SK-N-SH (cell line): Measurements from ENCODE around the gene C9orf85. TPM values are rescaled to one million over a fixed set of nuclear protein-coding genes. Genes with fewer than 3 reads are reported as not detected.

Experiments used
- CTCF ChIA-PET: fragments of 300-600, 350-600 bp; formaldehyde crosslinking; extraction: SDS; loops from one replicate; lab custom pipeline; 2021; lab: Yijun Ruan, JAX
- POLR2A ChIA-PET: fragments of 350-600 bp; sonication (Branson Sonifier 250); formaldehyde crosslinking; extraction: SDS; loops from one replicate; lab custom pipeline; 2020; ENCODE audit warnings: antibody characterized with exemption, inconsistent platforms; lab: Yijun Ruan, JAX
- DNase-seq: peaks from one replicate; pipeline ENCODE4 v3.0.0; 2012
- H2AFZ ChIP-seq: fragments of 200-600 bp; sonication (generic); 2 replicates; pipeline ENCODE4 v1.8.1; 2016; ENCODE audit warnings: antibody characterized with exemption, mild to moderate bottlenecking, low read depth
- H3F3A ChIP-seq: fragments of 200-600 bp; sonication (generic); replicated peaks from 2 replicates; pipeline ENCODE3; 2016; ENCODE audit warnings: antibody characterized with exemption, mild to moderate bottlenecking; ENCODE audit not compliant: insufficient read depth
- H3K27ac ChIP-seq, 2 experiments: fragments of 200-500 bp in 1 of 2; fragments of 200-600 bp in 1 of 2; sonication (Bioruptor generic) in 1 of 2; sonication (generic), shearing (Covaris generic) in 1 of 2; 2 replicates each; pipeline versions ENCODE4 v1.5.1 to v1.6.1; 2014 to 2016; ENCODE audit warnings: low read depth in 2 of 2, inconsistent platforms in 1 of 2, low read length in 1 of 2, mild to moderate bottlenecking in 1 of 2, mixed read lengths in 1 of 2
- H3K27me3 ChIP-seq: fragments of 200-600 bp; sonication (generic), shearing (Covaris generic); 2 replicates; pipeline ENCODE4 v1.6.1; 2016; ENCODE audit warnings: mixed run types; ENCODE audit not compliant: insufficient read depth
- H3K36me3 ChIP-seq, 2 experiments: fragments of 200-500 bp in 1 of 2; fragments of 200-600 bp in 1 of 2; sonication (Bioruptor generic) in 1 of 2; sonication (generic) in 1 of 2; replicated peaks in 1 of 2; 2 replicates each; pipeline versions ENCODE3 to v1.5.1; 2014 to 2016; ENCODE audit warnings: low read length in 1 of 2, mild to moderate bottlenecking in 1 of 2; ENCODE audit not compliant: insufficient read depth in 2 of 2, control insufficient read depth in 1 of 2
- H3K4me1 ChIP-seq, 2 experiments: fragments of 200-500 bp in 1 of 2; fragments of 200-600 bp in 1 of 2; sonication (Bioruptor generic) in 1 of 2; sonication (generic), shearing (Covaris generic) in 1 of 2; 2 replicates each; pipeline versions ENCODE4 v1.5.1 to v1.6.1; 2014 to 2016; ENCODE audit warnings: low read depth in 1 of 2, low read length in 1 of 2, mixed run types in 1 of 2; ENCODE audit not compliant: insufficient read depth in 2 of 2, control insufficient read depth in 1 of 2
- H3K4me2 ChIP-seq: fragments of 200-600 bp; sonication (generic), shearing (Covaris generic); 2 replicates; pipeline ENCODE4 v1.6.1; 2017; ENCODE audit warnings: mixed run types
- H3K4me3 ChIP-seq, 2 experiments: fragments of 200-500 bp in 1 of 2; fragments of 200-600 bp in 1 of 2; sonication (Bioruptor generic) in 1 of 2; sonication (generic), shearing (Covaris generic) in 1 of 2; 2 replicates each; pipeline versions ENCODE4 v1.5.1 to v1.8.1; 2014 to 2016; ENCODE audit warnings: low read depth in 2 of 2, inconsistent platforms in 1 of 2, low read length in 1 of 2, mild to moderate bottlenecking in 1 of 2, mixed read lengths in 1 of 2, moderate library complexity in 1 of 2
- H3K79me2 ChIP-seq: fragments of 200-600 bp; sonication (generic); 2 replicates; pipeline ENCODE4 v1.8.1; 2017; ENCODE audit warnings: mild to moderate bottlenecking; ENCODE audit not compliant: insufficient read depth
- H3K9ac ChIP-seq: fragments of 200-600 bp; sonication (generic); 2 replicates; pipeline ENCODE4 v1.6.1; 2017; ENCODE audit warnings: mixed run types
- H3K9me2 ChIP-seq: fragments of 200-600 bp; sonication (generic); 2 replicates; pipeline ENCODE4 v1.6.1; 2017; ENCODE audit warnings: mixed run types
- H3K9me3 ChIP-seq: fragments of 200-600 bp; sonication (generic); 2 replicates; pipeline ENCODE4 v1.6.1; 2017; ENCODE audit warnings: mixed run types, mild to moderate bottlenecking, moderate library complexity
- H4K20me1 ChIP-seq: fragments of 200-600 bp; sonication (generic); 2 replicates; pipeline ENCODE4 v1.6.1; 2017; ENCODE audit warnings: mild to moderate bottlenecking, mixed run types; ENCODE audit not compliant: insufficient read depth
- EZH2phosphoT487 ChIP-seq: fragments of 200-600 bp; sonication (generic); IDR thresholded peaks from 2 replicates; pipeline ENCODE4 v1.6.1; 2017; ENCODE audit warnings: low read depth, mixed run types, mild to moderate bottlenecking, antibody characterized with exemption, moderate library complexity, borderline replicate concordance
- GATA2 ChIP-seq: sonication (generic); formaldehyde crosslinking; IDR thresholded peaks from 2 replicates; pipeline ENCODE4 v1.5.0; 2020; ENCODE audit warnings: mild to moderate bottlenecking, missing genetic modification reagents
- IRF3 ChIP-seq: fragments of 150-350 bp; IDR thresholded peaks from 2 replicates; pipeline ENCODE4 v1.6.1; 2016; ENCODE audit warnings: mild to moderate bottlenecking, low read depth, low read length
- NFIC ChIP-seq: IDR thresholded peaks from 2 replicates; pipeline ENCODE4 v1.4.0; 2012; ENCODE audit warnings: borderline replicate concordance
- RCOR1 ChIP-seq: fragments of 150-350 bp; IDR thresholded peaks from 2 replicates; pipeline ENCODE4 v1.6.1; 2017; ENCODE audit warnings: antibody characterized with exemption, low read length
- RFX5 ChIP-seq: IDR thresholded peaks from 2 replicates; pipeline ENCODE4 v1.6.1; 2012; ENCODE audit warnings: mild to moderate bottlenecking, improper control_type of control experiment, low read length
- USF2 ChIP-seq: fragments of 150-350 bp; IDR thresholded peaks from 2 replicates; pipeline ENCODE4 v1.6.1; 2017; ENCODE audit warnings: antibody characterized with exemption, low read length, low read depth, borderline replicate concordance
- YY1 ChIP-seq: IDR thresholded peaks from 2 replicates; pipeline ENCODE4 v1.4.0; 2012; ENCODE audit warnings: low read depth, mild to moderate bottlenecking
- WGBS: methylation state at CpG from one replicate; pipeline ENCODE4 v1.1.6; 2017; ENCODE audit warnings: low lambda C conversion rate; 5-methylcytosine and 5-hydroxymethylcytosine counted together
- polyA plus RNA-seq, 3 experiments: library from polyadenylated mRNA; depleted of rRNA; stranded (reverse); fragments of >200 nt; gene quantifications; 2 replicates each; pipeline ENCODE4 v1.2.3, GENCODE V29; 2012

Gene C9orf85
- polyA plus RNA-seq, 1 of the 3 experiments (the other 2 are of a cell fraction) = 11.1 TPM

- DNase-seq = no peak
- no peak overlapping the region for H3K9ac ChIP-seq
- H3K4me3 ChIP-seq = no peak overlapping the region
- H3K4me1 ChIP-seq = no peaks in the 10 kb centered on the region
- peaks cover 14 to 19% of the 10 kb centered on the region in 2 experiments for H3K36me3 ChIP-seq
- no peak overlapping the region for H3K27ac ChIP-seq
- H3F3A ChIP-seq = no peaks in the 10 kb centered on the region
- H3K9me3 ChIP-seq = peaks cover 11% of the 10 kb centered on the region
- H3K9me2 ChIP-seq = no peaks in the 10 kb centered on the region
- H4K20me1 ChIP-seq = no peaks in the 10 kb centered on the region
- POLR2A ChIA-PET = no interaction called here
- CTCF ChIA-PET = no interaction called here
- 98% methylated on average over 2 of the region's 2 CpGs for WGBS
- H3K79me2 ChIP-seq = peaks cover 74% of the 10 kb centered on the region
- no peak overlapping the region for H3K4me2 ChIP-seq
- TF ChIP-seq YY1 (no peak), GATA2 (CRISPR knock-in tag) (no peak), USF2 (no peak), NFIC (no peak), IRF3 (no peak), EZH2phosphoT487 (no peak), RCOR1 (no peak)
- H3K27me3 ChIP-seq = no peaks in the 10 kb centered on the region
- no peak overlapping the region for H2AFZ ChIP-seq
Measured at GRCh38 chr9:71876106-71876505, 35.3 kb upstream of the C9orf85 start.

- Histone ChIP-seq H3K9me3 (peaks cover 11% of the 10 kb centered on the region), H3K4me1 (no peaks in the 10 kb centered on the region), H3K36me3 (peaks cover 14% of the 10 kb centered on the region in 2 experiments), H2AFZ (no peak overlapping the region), H3K9ac (no peak overlapping the region), H3K4me2 (no peak overlapping the region), H3K4me3 (no peak overlapping the region), H4K20me1 (no peaks in the 10 kb centered on the region), H3K27ac (no peak overlapping the region), H3K9me2 (no peaks in the 10 kb centered on the region), H3K79me2 (peaks cover 82% of the 10 kb centered on the region), H3K27me3 (no peaks in the 10 kb centered on the region), H3F3A (no peaks in the 10 kb centered on the region)
- no peak for DNase-seq
- ChIA-PET CTCF (no interaction called here), POLR2A (no interaction called here)
- TF ChIP-seq RFX5 = no peak
Measured at GRCh38 chr9:71876829-71877228, 34.6 kb upstream of the C9orf85 start.
